Mesenchymal stem cell (in vitro differentiated cells and primary cell): ENCODE measurements around the gene OBSL1.

Source experiments
- DNase-seq: peaks from one replicate; pipeline ENCODE4 v3.0.0-alpha.2; 2013
- H2AFZ ChIP-seq: one replicate; pipeline ENCODE4 v1.6.1; 2013; ENCODE audit warnings: low read depth, mild to moderate bottlenecking, control low read depth, inconsistent platforms, low read length, moderate library complexity
- H2AK5ac ChIP-seq: 2 replicates; pipeline ENCODE4 v1.6.1; 2013; ENCODE audit warnings: low read length, moderate library complexity, mild to moderate bottlenecking, inconsistent platforms; ENCODE audit not compliant: severe bottlenecking
- H2BK120ac ChIP-seq: one replicate; pipeline ENCODE4 v1.6.1; 2013; ENCODE audit warnings: low read depth, mild to moderate bottlenecking, inconsistent platforms, low read length, moderate library complexity
- H2BK12ac ChIP-seq, 2 experiments: one replicate each; pipeline ENCODE4 v1.6.1; 2013; ENCODE audit warnings: inconsistent platforms in 2 of 2, low read length in 2 of 2, mild to moderate bottlenecking in 2 of 2, moderate library complexity in 2 of 2, control low read depth in 1 of 2
- H2BK15ac ChIP-seq: one replicate; pipeline ENCODE4 v1.6.1; 2013; ENCODE audit warnings: mild to moderate bottlenecking, low read depth, inconsistent platforms; ENCODE audit not compliant: poor library complexity, severe bottlenecking
- H2BK5ac ChIP-seq: 2 replicates; pipeline ENCODE4 v1.6.1; 2013; ENCODE audit warnings: low read depth, mild to moderate bottlenecking, low read length, control low read depth, inconsistent platforms; ENCODE audit not compliant: poor library complexity, severe bottlenecking
- H3K14ac ChIP-seq, 2 experiments: one replicate each; pipeline ENCODE4 v1.6.1; 2013; ENCODE audit warnings: inconsistent platforms in 2 of 2, low read length in 2 of 2, control low read depth in 1 of 2, mild to moderate bottlenecking in 1 of 2, moderate library complexity in 1 of 2
- H3K18ac ChIP-seq, 2 experiments: one replicate each; pipeline ENCODE4 v1.6.1; 2013; ENCODE audit warnings: inconsistent platforms in 2 of 2, low read length in 2 of 2, control low read depth in 1 of 2, low read depth in 1 of 2, mild to moderate bottlenecking in 1 of 2
- H3K23ac ChIP-seq, 2 experiments: one replicate each; pipeline ENCODE4 v1.6.1; 2013; ENCODE audit warnings: inconsistent platforms in 2 of 2, low read length in 2 of 2, mild to moderate bottlenecking in 2 of 2, moderate library complexity in 2 of 2, control low read depth in 1 of 2
- H3K27ac ChIP-seq: 2 replicates; pipeline ENCODE4 v1.5.1; 2013; ENCODE audit warnings: mild to moderate bottlenecking, moderate library complexity, low read length, control low read depth, inconsistent platforms; ENCODE audit not compliant: poor library complexity, severe bottlenecking
- H3K27me3 ChIP-seq, 2 experiments: 2 replicates each; pipeline versions ENCODE4 v1.6.1 to v1.7.0; 2013; ENCODE audit warnings: low read length in 2 of 2, mild to moderate bottlenecking in 2 of 2, moderate library complexity in 2 of 2, control low read depth in 1 of 2, inconsistent platforms in 1 of 2; ENCODE audit not compliant: control insufficient read depth in 1 of 2, insufficient read depth in 1 of 2
- H3K36me3 ChIP-seq, 2 experiments: 2 replicates each; pipeline versions ENCODE4 v1.6.1 to v1.7.0; 2013; ENCODE audit warnings: low read length in 2 of 2, control low read depth in 1 of 2, inconsistent platforms in 1 of 2, low read depth in 1 of 2, mild to moderate bottlenecking in 1 of 2; ENCODE audit not compliant: insufficient read depth in 2 of 2, control insufficient read depth in 1 of 2
- H3K4ac ChIP-seq, 2 experiments: one replicate each; pipeline ENCODE4 v1.6.1; 2013; ENCODE audit warnings: inconsistent platforms in 2 of 2, low read length in 2 of 2, mild to moderate bottlenecking in 2 of 2, moderate library complexity in 2 of 2, control low read depth in 1 of 2, low read depth in 1 of 2
- H3K4me1 ChIP-seq: 2 replicates; pipeline ENCODE4 v1.6.1; 2013; ENCODE audit warnings: low read depth, low read length, control low read depth; ENCODE audit not compliant: control insufficient read depth, insufficient read depth
- H3K4me2 ChIP-seq: 2 replicates; pipeline ENCODE4 v1.6.1; 2013; ENCODE audit warnings: low read length, mild to moderate bottlenecking, inconsistent platforms; ENCODE audit not compliant: poor library complexity, severe bottlenecking
- H3K4me3 ChIP-seq, 2 experiments: 2 replicates each; pipeline versions ENCODE4 v1.5.1 to v1.7.0; 2013; ENCODE audit warnings: low read length in 2 of 2, mild to moderate bottlenecking in 2 of 2, control low read depth in 1 of 2, low read depth in 1 of 2; ENCODE audit not compliant: insufficient read depth in 1 of 2
- H3K79me1 ChIP-seq: replicated peaks from 2 replicates; pipeline ENCODE4 v1.6.1; 2013; ENCODE audit warnings: mild to moderate bottlenecking, control low read depth, low read length, inconsistent platforms; ENCODE audit not compliant: poor library complexity, severe bottlenecking
- H3K9ac ChIP-seq: 2 replicates; pipeline ENCODE4 v1.7.0; 2013; ENCODE audit warnings: mild to moderate bottlenecking, low read length, moderate library complexity
- H3K9me3 ChIP-seq: 2 replicates; pipeline ENCODE4 v1.7.0; 2013; ENCODE audit warnings: mild to moderate bottlenecking, low read length; ENCODE audit not compliant: control insufficient read depth
- H4K8ac ChIP-seq: one replicate; pipeline ENCODE4 v1.6.1; 2013; ENCODE audit warnings: inconsistent platforms, mild to moderate bottlenecking, low read length, moderate library complexity
- H4K91ac ChIP-seq: one replicate; pipeline ENCODE4 v1.6.1; 2013; ENCODE audit warnings: mild to moderate bottlenecking, low read length, inconsistent platforms
- WGBS: methylation state at CpG from one replicate; pipeline ENCODE4 v1.1.7; 2013; ENCODE audit warnings: mixed read lengths; 5-methylcytosine and 5-hydroxymethylcytosine counted together

OBSL1 gene

DNA sequence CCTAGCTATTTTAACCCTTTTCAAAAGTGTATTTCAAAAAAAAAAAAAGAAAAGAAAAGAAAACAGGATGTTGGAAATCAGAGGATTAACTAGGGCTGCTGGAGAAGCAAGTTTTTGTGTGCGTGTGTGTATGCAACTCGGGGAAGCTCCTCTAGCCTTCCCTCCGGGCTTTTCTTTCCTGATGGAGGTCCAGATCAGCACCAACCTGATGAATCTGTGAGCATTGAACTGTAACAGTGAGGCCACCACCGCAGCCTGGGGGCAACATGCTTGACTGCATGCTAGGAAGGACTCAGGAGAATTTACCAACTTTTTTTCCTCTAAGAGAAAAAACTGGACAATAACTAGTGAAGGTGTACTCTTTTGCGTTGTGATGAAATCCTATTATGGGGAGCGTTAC lies 2.3 kb downstream of the OBSL1 start:
- peaks cover 21 to 40% of the 10 kb centered on the region in 2 experiments for H3K36me3 ChIP-seq
- H4K91ac ChIP-seq, result no peak overlapping the region
- H3K23ac ChIP-seq, result no peak overlapping the region
- H3K4me3 ChIP-seq, result no peak overlapping the region
- WGBS, result 95% methylated on average over 5 of the region's 6 CpGs
- no peak overlapping the region for H3K4me2 ChIP-seq
- H2BK15ac ChIP-seq, result no peak overlapping the region
- no peak overlapping the region for H3K18ac ChIP-seq
- H3K27me3 ChIP-seq, result no peaks in the 10 kb centered on the region
- no peak overlapping the region for H2BK120ac ChIP-seq
- no peak overlapping the region for H3K14ac ChIP-seq
- no peak overlapping the region for H4K8ac ChIP-seq
- no peak overlapping the region for H3K4ac ChIP-seq
- no peaks in the 10 kb centered on the region for H3K9me3 ChIP-seq
- no peak overlapping the region for H2BK12ac ChIP-seq
- H2AFZ ChIP-seq, result no peak overlapping the region
- H2AK5ac ChIP-seq, result no peak overlapping the region
- peaks cover 15% of the 10 kb centered on the region for H3K79me1 ChIP-seq
- H3K27ac ChIP-seq, result no peak overlapping the region
- no peak for DNase-seq
- H3K4me1 ChIP-seq, result peaks cover 20% of the 10 kb centered on the region
- no peak overlapping the region for H2BK5ac ChIP-seq
- no peak overlapping the region for H3K9ac ChIP-seq

DNA sequence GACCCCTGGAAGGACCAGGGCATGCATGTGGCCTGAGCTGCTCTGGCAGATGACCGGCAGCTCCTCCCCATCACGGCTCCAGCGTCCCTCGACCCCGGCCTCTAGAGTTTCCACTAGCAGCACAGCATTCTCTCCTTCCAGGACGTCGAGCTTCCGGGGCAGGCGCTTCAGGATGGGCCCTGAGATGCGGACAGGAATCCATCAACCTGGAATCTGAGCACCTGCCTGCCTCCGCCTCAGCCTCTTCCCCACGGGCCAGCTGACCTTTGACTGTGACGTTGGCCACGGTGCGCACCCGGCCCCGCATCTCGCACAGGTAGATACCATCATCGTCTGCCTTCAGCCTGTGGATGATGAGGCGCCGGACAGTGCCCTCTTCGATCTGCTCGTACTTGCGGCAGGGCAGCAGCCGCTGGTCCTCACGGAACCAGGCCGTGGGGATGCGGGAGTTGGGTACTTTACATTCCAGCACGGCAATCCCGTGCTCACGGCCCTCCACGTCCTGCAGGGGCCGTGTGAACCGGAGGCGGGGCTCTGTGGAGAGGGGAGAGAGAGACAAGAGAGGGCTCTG lies 3.5 kb downstream of the OBSL1 start:
- Histone ChIP-seq H3K4me1 (peaks cover 20% of the 10 kb centered on the region), H3K36me3 (peaks cover 25 to 50% of the 10 kb centered on the region in 2 experiments), H4K91ac (no peak overlapping the region), H2BK5ac (no peak overlapping the region), H3K4me3 (no peak overlapping the region), H3K27me3 (no peaks in the 10 kb centered on the region), H3K9me3 (no peaks in the 10 kb centered on the region), H2AFZ (no peak overlapping the region), H3K79me1 (peaks cover 15% of the 10 kb centered on the region), H3K4me2 (no peak overlapping the region), H2BK12ac (no peak overlapping the region), H2AK5ac (no peak overlapping the region), H4K8ac (no peak overlapping the region), H3K14ac (no peak overlapping the region), H3K9ac (no peak overlapping the region), H2BK15ac (no peak overlapping the region), H2BK120ac (no peak overlapping the region), H3K4ac (no peak overlapping the region), H3K23ac (no peak overlapping the region), H3K18ac (no peak overlapping the region), H3K27ac (no peak overlapping the region)
- no peak for DNase-seq
- WGBS, result 93% methylated on average over 35 of the region's 35 CpGs

DNA sequence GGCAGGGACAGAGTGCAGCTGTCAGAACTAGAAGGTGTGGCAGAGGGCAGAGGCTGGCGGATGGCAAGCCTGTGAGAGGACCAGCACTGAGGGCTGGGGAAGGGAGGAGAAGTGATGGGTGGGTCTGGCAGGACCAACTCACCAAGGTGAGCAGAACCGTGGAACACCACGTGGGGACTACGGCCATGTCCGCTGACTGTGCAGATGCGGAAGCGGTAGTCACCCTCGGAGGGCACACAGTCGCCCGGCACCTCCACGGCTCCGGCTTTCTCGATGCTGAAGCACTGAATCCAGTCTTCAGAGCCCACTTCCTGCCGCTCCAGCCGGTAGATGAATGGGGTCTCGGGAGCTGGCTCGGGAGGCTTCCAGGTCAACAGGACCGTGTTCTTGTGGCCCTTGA lies 4.2 kb downstream of the OBSL1 start:
- H2AK5ac ChIP-seq, result no peak overlapping the region
- H3K4me1 ChIP-seq, result peaks cover 21% of the 10 kb centered on the region
- H3K9me3 ChIP-seq, result no peaks in the 10 kb centered on the region
- no peak for DNase-seq
- H3K23ac ChIP-seq, result no peak overlapping the region
- H3K4me2 ChIP-seq, result no peak overlapping the region
- H3K9ac ChIP-seq, result no peak overlapping the region
- no peak overlapping the region for H3K14ac ChIP-seq
- H3K79me1 ChIP-seq, result peaks cover 15% of the 10 kb centered on the region
- H2BK5ac ChIP-seq, result no peak overlapping the region
- no peak overlapping the region for H3K27ac ChIP-seq
- 97% methylated on average over 18 of the region's 18 CpGs for WGBS
- no peak overlapping the region for H2AFZ ChIP-seq
- no peaks in the 10 kb centered on the region for H3K27me3 ChIP-seq
- no peak overlapping the region for H3K4me3 ChIP-seq
- no peak overlapping the region for H2BK15ac ChIP-seq
- no peak overlapping the region for H3K4ac ChIP-seq
- no peak overlapping the region for H4K91ac ChIP-seq
- no peak overlapping the region for H4K8ac ChIP-seq
- no peak overlapping the region for H2BK120ac ChIP-seq
- H3K36me3 ChIP-seq, result peaks cover 31 to 56% of the 10 kb centered on the region in 2 experiments
- no peak overlapping the region for H2BK12ac ChIP-seq
- no peak overlapping the region for H3K18ac ChIP-seq

DNA sequence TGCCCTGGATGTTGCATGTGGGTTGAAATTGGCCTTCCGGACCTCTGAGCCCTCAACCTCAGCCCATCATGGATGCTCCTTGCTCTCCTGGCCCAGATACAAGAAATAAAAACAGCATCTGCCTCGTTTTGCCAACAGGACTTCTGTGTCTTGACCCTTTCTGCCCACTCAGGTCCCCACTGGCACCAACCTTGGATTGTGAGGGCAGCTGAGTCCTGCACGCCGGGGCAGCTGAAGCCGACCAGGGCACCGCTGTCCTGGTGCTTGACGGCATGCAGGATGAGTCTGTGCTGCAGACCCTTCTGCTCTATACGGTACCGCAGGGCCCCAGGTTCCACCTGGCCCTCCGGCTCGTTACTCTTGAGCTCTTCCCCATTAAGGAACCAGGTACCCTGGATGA lies 4.7 kb downstream of the OBSL1 start:
- peaks cover 18% of the 10 kb centered on the region for H3K4me1 ChIP-seq
- no peak overlapping the region for H3K4me3 ChIP-seq
- no peak overlapping the region for H4K91ac ChIP-seq
- no peak overlapping the region for H3K4me2 ChIP-seq
- H2AFZ ChIP-seq, result no peak overlapping the region
- H3K4ac ChIP-seq, result no peak overlapping the region
- no peak overlapping the region for H3K14ac ChIP-seq
- no peak overlapping the region for H2BK120ac ChIP-seq
- H4K8ac ChIP-seq, result no peak overlapping the region
- H3K27me3 ChIP-seq, result peaks cover 0 to under 1% of the 10 kb centered on the region in 2 experiments
- H3K23ac ChIP-seq, result no peak overlapping the region
- no peak overlapping the region for H3K27ac ChIP-seq
- H2BK5ac ChIP-seq, result no peak overlapping the region
- H3K9ac ChIP-seq, result no peak overlapping the region
- peaks cover 15% of the 10 kb centered on the region for H3K79me1 ChIP-seq
- no peak overlapping the region for H2AK5ac ChIP-seq
- no peak for DNase-seq
- no peak overlapping the region for H2BK12ac ChIP-seq
- H2BK15ac ChIP-seq, result no peak overlapping the region
- H3K18ac ChIP-seq, result no peak overlapping the region
- 87% methylated on average over 11 of the region's 11 CpGs for WGBS
- H3K36me3 ChIP-seq, result peaks cover 32 to 56% of the 10 kb centered on the region in 2 experiments
- no peaks in the 10 kb centered on the region for H3K9me3 ChIP-seq
